ENCODE results near the gene ZNF808.

- no peak for TF ChIP-seq CTCF (IDR thresholded peaks at IDR 0.05)
- TF ChIP-seq POLR2A (IDR thresholded peaks at IDR 0.05; ENCODE audit: low read depth): no peak
- no peak for TF ChIP-seq EP300 (IDR thresholded peaks at IDR 0.05)
- TF ChIP-seq POLR2AphosphoS5 (IDR thresholded peaks at IDR 0.05): no peak
Observed at GRCh38 chr19:52507266-52507665, 20.2 kb upstream of the ZNF808 start.

Measured in esophagus muscularis mucosa (tissue), 4 donors.